Activated CD4-positive, CD25-positive, alpha-beta regulatory T cell (primary cell): ENCODE measurements around the gene TOP1.
"Not testable (repeated sequence)": the region's sequence is repeated elsewhere in the genome, so short reads cannot be mapped to it uniquely, and the experiment has no call there.

Experiments used
- DNase-seq, 4 experiments: peaks; one replicate each; lab custom pipeline; 2025; lab: John Stamatoyannopoulos, UW

Gene TOP1

DNA sequence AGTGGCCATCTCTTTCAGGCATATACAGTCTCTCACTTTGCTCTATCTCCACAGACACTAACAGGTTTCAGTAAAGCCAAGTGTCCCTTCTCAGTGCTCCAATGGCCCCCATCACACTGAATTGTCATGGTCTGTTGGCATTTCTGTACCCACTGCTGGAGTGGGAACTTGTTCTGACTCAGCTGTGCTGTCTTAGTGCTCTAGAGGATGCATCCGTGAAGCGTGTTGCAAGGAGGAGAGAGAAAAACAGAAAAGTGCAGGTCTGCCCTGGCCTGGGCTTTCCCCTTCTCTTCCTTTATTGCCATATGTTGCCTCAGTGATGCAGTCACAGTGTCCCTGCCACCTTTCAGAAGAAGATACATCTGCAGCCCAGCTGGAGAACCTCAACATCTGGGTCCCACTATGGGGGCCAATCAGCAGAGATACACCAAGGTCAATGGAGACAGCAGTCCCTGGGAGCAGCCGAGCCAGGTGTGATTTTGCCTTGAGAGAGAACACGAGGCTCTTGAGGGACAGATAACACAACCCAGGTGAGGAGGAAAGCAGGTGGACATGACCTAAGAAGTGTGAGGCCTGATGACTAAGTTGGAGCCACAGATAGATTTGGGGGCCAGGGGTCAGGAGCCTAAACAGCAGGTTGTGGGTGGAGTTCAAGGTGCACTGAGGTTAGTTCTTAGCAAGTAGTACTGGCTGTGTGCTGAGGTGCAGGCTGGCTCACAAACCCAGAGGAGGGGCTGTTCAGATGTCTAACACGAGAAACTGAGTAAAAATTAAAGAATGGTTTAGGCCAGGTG is 103.2 kb downstream of the TOP1 start:
- no peak for DNase-seq

DNA sequence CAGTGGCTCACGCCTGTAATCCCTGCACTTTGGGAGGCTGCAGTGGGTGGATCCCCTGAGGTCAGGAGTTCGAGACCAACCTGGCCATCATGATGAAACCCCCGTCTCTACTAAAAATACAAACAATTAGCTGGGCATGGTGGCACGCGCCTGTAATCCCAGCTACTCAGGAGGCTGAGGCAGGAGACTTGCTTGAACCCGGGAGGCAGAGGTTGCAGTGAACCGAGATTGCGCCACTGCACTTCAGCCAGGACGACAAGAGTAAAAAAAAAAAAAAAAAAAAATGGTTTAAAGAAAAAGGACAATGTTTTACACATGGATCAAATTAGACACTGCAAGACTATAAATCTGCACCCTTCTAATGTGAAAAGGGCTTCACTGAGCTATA is 103.8 kb downstream of the TOP1 start:
- DNase-seq, result not testable (repeated sequence)

DNA sequence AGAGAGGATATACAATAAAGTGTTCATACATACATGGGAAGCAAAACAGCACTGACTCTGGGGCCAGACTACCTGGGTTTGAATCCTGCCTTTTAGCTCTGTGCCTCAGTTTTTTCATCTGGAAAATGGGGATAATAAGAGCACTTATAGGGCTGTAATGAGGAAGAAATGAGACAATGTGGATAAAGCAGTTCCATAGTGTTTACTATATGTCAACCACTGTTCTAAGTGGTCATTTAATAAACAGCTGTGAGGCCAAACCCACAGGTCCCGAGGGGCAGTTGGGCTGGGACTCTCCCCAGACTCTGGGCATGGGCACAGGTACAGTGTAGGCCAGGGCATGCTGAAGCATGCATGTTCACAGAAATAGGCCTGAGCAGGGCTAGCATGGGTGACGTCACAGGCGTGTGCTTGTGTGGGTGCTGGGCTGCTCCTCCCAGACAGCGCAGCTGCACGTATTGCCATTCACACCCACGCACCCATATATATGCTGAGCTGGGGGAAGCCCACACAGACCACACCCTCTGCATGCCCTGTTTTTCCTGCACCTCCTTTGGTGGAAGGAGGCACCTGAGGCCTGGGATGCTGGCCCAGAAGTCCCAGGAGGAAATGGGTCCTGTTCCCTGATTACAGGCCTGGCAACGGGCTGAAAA is 105.2 kb downstream of the TOP1 start:
- DNase-seq, result peak in 3 of 4 experiments; percentile 18 to 44 (median 35)

DNA sequence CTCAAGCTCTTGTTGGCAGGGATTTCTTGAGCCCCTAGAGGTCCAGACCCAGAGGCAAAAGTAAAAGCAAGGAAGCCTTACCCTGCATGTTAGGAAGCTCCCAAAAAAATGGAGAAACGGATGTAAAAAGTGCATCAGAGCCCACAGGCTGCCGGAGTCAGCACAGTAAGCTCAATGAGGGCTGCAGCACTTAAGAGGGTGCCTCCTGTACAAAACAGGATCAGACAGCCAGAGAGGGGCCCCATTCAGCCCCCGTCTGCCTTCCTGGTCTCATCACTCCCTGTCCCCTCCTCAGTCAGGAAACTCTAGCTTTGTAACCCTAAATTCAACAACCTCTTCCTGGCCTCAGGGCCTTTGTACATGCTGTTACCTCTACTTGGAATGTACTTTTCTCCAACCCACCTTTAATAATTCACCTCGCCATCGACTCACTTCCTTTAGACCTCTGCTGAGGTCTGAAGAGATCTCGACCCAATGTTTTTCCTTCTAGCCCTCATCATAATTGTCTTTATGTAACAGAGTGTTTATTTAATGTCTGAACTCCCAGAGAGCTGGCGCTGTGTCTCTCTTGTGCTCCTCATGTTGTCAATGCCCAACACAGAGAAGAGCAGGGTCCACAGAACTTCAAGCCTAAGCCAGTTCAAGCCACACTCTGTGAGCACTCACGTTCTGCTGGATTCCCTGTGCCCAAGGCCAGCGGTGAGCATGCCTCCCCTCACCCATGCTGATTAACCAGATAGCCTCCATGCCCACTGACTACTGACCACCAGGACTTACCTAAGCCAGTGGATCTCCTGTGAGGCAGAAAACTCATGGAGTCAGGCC is 106.0 kb downstream of the TOP1 start:
- DNase-seq, result no peak

DNA sequence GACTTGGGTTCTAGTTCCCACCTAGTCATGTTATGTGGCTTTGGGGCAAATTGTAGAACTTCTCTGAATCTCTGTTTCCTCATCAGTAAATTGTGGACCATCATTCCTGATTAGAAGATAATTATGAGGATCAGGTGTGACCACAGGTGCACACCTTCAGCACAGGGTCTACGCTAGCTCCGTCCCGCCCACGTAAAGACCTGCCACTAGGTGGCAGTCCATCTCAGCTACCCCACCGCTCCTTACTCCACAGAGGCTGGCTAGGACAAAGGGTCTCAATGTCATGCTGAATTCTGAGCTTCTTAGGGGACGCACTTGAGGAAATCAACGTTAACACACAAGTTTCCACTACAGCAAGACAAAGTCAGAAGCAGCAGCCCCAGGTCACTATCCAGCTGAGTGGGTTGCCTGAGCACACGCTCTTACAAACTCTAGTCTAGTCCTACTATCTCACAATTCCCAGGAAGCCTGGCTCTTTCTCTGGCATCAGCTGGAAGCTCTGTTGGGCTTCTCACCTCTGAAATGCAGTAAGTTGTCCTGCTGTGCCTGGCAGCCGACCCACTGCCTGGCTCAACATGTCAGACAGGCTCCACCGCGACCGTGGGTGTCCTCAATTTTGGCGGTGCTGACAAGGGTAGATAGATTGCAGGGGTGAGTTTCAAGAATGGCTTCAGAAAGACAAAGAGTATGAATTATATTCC is 106.7 kb downstream of the TOP1 start:
- DNase-seq, result peak; percentile 20 to 33 (median 32)

DNA sequence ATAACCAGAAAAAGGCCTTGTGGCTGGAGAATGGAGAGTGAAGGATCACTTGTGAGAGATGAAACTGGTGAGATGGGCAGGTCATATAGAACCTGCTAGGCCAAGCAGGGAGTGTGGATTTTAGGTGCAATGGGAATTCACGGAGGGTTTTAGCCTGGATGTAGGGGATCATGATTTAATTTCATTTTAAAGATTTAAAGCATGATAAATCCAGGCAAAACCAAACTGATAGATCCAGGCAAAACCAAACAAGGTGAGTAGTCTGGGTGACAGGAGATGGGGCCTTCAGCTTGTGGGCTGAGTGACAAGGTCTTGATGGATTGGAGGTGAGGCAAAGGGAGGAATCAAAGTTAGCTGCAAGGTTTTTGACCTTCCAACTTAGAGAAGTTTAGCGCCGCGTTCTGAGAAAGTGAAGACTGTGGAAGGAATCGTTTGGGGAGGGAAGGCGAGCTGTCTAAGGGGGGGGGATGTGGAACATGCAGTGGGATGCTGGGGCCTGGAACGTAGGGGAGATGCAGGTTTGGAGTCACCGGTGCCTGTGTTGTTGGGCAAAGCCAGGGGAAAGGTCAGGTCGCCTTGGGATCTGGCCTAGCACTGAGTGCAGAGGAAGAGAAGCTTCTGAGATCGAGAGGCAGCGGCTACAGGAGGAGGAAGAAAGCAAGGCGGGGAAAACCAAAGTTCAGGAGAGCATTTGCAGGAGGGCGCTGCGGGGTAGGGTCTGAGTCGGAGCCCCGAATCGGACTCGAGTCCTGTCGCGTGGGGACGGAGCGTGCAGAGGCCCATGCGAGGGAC is 107.5 kb downstream of the TOP1 start:
- no peak for DNase-seq

DNA sequence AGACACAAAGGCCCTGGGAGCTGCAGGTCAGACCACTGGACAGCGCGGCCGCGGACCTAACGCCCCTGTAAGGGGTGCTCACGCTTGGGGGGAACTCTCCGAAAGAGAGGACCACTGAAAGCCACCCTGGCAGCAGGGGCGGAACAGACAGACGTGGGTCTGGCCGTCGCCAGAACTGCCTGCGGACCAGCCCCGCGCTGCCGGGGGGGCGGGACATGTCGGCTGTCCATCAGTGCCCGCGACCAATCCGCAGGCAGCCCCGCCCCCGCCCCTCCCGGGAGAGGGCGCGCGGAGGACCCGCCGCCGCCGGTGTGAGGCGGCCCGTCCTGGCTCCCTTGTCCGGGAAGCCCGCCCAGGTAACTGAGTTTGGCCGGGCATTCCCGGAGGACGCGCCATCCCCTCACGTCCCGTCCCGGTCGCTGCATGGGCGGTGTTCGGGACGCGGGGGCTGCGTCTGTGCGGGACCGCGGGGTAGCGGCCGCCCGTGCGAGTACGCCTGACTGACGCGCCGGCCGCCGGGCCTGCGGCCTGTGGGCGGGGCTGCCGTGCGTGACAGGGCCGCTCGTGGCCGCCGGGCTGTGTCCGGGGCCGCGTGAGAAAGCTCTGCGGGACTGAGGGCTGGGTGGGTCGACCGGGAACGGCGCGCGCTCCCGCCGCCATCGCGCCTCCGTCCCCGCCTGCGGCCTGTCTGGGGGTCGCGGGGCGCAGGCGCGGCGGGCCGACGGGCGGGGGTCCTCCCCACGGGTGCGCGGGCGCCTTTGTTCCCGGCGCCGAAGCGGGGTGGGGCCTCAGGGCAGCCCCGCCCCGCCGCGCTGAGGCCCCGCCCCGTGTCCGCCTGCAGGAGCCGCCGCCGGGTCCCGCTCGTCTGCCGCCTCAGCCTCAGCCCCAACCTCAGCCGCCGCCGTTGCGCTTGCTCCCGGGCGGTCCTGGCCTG is 108.3 kb downstream of the TOP1 start, which contains the start of gene PLCG1:
Gene PLCG1 (plus strand): TSS at position 864 of the 934 bp plus-strand sequence. CDS start 99 bp downstream, outside the sequence.
- DNase-seq, result peak; percentile 78 to 81 (median 79)

DNA sequence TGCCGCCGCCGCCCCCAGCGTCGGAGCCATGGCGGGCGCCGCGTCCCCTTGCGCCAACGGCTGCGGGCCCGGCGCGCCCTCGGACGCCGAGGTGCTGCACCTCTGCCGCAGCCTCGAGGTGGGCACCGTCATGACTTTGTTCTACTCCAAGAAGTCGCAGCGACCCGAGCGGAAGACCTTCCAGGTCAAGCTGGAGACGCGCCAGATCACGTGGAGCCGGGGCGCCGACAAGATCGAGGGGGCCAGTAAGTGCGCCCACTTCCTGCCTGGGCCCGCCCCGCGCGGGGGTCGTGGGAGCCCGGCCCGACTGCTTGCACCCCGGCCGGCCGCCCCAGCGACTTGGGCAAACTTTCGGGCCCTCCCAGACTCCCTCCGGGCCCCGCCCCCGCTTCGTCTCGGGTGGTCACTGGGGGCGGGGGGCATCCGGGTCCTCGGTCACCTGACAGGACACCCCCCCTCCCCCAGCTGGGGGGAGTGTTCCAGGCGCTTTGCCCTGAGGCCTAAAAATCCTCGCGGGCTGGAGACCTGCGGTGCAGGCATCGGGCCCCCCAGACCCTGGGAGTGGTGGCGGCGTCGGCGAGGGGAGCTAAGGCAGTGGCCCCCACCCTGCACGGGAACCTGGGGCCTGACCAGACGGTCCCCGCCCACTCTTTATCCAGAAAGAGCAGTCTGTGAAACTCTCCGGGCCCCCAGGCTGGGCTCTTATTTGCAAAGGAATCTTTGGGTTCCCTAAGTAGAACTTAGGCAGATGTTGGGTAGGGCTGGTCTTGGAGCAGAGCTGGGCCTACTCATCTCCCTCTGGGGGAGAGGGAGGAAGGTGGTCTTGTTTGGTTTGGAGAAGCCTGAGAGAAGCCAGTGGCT is 109.2 kb downstream of the TOP1 start:
- DNase-seq, result peak; percentile 23 to 65 (median 48)

DNA sequence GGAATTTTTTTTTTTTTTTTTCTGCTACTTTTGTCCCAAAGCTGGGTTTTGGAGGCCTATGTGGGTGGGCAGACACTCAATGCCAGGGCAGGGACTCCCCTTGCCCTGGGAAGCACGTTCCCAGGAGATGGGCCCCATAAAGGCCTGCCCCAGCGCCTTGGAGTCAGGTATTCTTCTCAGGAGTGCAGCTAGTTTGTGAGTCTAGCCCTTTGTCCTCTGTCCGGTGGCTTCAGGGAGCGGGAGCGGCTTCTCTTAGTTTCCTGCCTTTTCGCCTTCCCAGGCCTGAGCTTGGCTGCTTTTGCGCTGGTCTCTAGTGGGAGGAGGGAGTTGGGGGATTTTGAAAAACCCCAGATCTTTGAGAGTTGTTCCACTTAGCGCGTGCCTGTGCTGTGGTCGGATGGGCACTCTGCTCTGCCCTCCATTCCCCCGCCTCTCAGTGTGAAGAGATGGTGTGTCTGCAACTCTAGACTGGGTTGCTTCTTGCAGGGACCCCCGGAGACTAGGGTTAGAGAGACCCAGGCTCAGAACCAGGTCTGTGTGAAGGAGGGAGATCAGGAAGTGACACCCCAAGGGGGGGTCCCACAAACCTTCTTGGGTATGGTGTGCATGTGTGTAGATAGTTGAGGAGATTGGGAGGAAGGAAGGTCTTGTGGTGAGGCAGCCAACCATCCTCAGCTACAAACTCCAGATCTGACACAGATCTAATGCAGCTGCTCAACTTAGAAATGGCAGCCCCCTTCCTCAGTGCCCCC is 110.0 kb downstream of the TOP1 start:
- DNase-seq, result no peak

DNA sequence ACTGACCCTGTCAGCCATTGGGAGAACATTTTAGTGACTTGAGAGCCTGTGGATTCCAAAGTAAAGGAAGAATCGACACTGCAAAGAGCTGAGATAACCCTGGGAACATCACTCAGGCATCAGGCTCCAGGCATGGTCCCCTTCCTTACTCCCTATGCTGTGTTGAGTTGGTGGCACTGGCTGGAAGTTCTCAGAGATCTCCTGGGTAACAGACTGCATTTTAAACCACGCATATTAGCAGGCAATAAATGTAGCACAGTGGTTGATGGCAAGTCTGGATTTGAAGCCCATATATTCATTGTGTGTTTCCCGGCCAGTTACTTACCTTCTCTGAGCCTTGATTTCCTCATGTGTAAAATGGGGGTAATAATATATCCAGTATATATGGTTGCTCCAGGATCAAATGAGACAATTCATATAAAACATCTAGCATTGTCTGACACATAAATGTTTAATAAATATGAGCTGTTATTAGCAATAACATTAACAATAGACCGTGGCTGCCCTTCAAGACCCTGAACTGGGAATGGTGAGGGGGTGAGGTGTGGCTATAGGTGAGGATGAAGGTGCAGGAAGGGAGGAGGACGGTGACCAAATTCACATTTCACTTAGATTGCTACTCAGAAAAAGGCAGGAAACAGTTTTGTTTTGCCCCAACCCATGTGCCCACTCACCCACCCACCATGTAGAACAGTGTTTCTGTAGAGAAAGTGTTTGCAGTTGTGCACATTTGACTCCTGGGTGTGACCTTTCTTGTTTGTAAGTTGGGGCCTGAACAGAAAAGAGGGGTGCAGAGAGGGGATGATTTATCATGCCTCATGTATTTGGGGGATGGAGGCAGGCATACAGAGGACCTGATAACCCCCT is 110.8 kb downstream of the TOP1 start:
- DNase-seq, result no peak

DNA sequence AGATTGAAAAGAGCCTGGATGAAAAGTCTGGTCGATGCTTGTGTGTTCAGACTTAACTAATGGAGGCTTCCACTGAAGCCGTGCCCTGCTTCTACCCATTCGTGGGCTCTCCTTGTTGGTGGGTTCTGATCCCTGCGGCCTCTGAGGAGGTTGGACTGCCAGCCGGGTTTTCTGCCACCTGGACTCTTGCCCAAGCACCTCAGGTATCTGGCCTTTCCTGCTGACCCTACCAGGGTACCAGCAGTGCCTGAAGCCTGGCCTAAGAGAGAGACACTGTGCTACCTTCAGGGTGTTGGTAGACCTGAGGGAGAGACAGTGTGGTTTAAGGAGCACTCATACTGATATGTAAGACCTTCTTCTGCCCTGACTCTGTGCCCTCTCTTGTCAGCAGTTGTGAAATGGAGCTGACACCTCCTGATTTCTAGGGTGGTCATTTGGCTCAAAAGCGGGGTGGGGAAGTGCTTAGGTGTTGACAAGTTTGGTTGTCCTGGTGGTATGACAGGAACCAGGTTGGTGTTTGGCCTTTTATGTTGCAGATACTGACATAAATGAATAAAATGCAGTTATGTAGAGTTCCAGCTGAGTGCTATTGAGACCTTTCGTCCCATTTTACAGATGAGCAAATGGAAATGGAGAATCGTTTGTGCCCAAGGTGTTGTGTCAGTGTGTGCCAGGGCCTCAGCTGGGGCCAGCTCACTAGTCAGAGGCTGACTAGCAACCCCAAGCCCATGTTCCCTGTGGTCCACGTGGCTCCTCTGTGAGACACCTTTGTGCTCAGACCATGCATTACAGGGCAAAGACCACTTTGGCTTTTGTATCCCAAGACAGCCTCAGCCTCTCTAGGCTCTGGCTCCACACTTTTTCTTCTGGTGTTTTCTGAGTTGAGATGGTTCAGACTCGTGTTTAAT is 111.9 kb downstream of the TOP1 start:
- DNase-seq, result no peak

DNA sequence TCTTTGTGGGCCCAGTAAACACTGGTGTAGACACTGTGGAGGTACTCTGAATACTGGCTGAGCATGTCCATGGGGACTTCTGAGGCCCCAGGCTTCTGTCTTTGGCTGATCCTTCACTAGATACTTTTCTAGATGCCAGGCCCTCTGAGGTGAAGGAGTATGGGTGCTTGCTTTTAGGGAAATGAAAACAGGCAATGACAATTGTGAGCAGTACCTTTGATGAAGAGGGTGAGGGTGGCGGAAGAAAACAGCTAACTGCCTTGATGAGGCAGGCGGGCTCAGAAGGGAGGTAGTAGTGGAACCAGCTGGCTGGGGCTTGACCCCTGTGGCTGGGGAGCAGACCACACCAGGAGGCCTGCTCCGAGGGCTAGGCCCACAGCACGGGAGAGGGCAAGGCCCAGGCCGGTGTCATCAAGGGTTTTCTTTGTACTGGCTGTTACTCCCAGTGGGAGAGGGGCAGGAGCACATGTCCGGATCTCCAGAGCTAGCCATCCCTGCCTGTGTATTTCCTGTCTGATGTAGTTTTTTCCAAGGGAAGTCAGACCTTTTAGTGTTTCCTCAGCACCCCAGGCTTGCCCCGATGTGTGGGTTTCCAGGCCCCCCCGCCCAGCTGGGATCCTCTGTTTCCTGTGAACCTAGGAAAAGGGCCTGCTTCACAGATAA is 112.7 kb downstream of the TOP1 start:
- no peak for DNase-seq

DNA sequence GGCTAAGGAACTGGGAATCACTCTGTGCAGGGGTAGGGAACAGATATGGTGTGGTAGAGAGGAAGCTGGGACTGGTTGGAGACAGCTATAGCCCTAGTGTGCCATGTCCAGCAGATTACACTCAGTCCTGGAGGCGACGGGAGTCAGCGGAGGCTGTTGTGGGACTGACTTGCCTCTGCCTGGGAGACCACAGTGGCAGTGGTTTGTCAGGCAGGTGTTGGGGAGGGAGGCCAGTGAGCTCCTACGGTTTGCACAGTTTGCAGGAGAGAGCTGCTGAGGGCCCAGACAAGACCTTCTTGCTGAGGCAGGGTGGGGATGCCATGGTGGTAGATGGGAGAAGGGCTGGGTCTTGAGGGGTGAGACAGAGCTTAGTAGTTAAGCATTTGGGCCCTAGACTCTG is 113.6 kb downstream of the TOP1 start:
- no peak for DNase-seq

DNA sequence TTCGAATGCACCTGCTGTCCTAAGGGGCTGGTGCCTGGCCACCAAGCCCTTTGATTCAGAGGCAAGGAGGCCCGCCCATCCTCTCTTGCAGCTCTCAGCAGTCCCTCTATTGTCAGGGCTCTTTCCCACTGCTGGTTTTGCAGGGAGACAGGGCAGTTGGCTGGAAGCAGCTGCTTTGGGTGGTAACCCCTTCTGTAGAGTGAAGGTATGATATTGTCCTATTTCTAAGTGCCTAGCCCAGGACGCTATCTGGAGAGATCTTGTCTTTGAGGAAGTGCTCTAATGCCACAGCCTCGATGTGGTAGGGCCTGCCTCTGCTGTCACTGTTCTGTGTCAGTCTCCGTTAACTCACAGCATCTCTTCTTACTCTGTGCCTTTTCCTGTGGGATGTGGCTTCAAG is 114.3 kb downstream of the TOP1 start:
- DNase-seq, result no peak

DNA sequence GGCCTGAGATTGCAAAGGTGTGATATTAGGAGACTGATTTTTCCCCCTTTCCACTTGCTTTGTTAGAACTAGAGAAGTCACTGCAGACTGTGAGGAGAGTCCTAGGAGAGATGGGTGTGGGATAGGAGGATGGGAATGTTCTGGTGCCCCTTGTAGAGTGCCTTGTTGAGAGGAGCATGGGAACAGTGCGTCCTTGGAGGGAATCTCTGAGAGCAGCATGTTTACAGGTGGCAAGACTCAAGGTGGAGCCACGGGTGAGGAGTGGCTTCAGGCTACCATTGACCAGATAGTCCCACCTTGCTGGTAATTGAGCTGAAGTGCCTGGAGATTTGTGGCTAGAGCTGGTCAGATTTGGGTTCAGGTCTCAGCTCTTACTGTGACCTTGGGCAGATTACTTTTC is 114.7 kb downstream of the TOP1 start:
- no peak for DNase-seq

DNA sequence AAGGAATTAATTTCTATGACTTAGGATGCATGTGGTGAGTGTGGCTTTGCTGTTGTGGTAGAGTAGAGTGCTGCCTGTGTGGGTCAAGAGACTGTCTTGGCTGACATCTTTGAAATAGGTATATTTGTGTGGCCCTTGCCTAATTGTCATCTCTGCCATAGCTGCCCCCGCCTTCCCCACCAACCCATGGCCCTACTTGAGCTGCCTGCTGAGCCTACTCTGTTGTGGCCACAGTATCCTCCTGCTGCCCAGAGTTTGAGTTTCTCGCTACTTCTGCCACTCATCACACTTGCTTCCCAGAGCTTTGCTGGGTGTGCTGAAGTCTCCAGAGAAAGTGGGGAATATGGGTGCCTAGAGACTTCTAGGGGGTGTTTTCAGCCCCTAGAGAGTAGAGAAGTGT is 116.7 kb downstream of the TOP1 start:
- DNase-seq, result no peak
